GM18519 (cell line): Measurements from ENCODE around the gene URI1.

Experiments used
- ATAC-seq: cut with Tn5 transposase; IDR thresholded peaks from one replicate; pipeline ENCODE4 v1.9.1; 2021; ENCODE audit warnings: mild to moderate bottlenecking, moderate library complexity; ENCODE audit not compliant: unreplicated experiment, low FRiP score

Gene URI1

DNA sequence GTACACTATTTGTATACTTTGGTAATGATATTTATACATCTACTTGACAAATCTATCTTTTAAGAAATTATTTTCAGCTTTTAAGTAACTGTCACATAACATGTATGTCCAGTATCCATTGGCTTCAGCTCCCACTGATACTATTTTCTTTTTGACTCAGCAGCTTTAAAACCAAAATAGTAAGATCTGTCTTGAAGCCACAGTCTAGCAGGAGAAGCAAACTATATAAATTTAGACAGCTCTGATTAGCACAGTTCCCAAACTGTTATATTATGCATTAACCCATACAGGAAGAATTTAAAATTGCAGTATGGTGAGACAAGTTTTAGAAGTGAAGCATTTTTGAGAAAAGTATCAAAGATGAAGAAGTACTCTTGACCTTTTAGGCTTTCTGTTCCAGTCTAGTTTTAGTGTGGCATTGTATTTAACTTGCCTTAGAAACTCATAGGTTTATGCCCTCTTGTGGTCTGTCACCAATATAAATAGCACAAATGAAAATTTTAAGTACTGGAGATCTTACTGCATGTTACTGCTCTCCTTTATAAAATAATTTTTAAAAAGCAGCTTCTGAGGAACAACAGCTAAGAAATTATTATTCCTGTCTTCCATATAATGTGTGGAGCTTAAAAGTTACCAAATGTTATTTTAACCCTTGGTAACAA is 24.7 kb downstream of the URI1 start:
- no peak for ATAC-seq

DNA sequence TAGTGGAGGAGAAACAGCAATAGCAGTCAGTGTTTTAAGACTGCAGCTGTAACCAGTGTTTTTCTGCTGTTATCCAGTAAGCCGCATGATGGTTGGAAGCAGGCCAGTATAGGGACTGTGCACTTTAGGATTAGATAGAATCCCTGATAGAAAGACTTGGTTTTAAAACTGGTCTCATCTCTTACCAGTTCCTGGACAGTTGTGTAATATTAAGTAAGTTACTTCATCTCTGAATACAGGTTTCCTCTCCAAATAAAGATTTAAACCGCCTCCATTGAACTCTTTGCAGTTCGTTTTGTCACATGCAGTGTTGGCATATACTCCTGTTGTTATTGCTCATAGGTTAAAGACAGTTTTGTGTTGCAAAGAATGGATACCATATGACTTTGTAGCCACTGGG is 25.6 kb downstream of the URI1 start:
- no peak for ATAC-seq

- ATAC-seq, result no peak
These were observed 27.9 kb downstream of the URI1 start for GRCh38 chr19:29969891-29970290.

DNA sequence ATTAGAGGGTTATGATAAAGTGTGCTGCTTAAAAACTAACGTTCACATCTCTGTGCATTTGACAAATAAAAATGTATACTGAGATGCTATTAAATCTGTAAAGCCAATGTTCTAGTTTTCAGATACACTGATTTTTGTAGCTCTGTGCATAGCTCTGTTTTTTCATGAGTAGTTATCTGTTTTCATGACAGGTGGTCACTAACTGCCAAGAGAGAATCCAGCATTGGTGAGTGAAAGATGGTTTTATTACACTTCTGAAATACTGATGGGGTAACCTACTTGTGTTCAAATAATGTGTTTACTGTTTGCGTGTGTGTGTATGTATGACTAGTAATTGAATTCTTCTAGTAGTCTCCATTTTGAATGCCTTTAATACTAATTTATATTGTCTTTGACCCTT is 29.0 kb downstream of the URI1 start:
- ATAC-seq, result no peak

- ATAC-seq, result no peak
These were observed 29.6 kb downstream of the URI1 start for GRCh38 chr19:29971648-29972047.

- no peak for ATAC-seq
These were observed 32.7 kb downstream of the URI1 start for GRCh38 chr19:29974701-29975100.

GRCh38 chr19:29976151-29976943 is 34.3 kb downstream of the URI1 start:
- no peak for ATAC-seq

DNA sequence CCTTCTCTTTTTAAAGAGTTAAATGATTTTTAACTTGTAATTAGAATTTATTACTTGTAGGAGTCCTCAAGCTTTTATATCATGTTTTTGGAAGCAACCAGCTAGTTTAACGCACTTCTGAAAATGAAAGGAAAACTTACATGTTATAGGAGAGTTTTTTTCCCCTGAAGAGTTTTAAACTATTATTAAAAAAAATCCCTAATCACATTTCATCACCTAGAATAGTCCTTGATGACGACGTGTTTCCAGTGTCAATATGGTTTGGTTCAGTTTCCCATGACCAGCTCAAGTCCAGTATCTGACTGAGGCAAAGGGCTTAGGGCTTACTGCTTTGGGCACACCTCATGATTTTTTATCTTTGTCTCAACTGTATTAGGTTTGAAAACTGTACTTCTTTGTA is 36.0 kb downstream of the URI1 start:
- ATAC-seq, result no peak

DNA sequence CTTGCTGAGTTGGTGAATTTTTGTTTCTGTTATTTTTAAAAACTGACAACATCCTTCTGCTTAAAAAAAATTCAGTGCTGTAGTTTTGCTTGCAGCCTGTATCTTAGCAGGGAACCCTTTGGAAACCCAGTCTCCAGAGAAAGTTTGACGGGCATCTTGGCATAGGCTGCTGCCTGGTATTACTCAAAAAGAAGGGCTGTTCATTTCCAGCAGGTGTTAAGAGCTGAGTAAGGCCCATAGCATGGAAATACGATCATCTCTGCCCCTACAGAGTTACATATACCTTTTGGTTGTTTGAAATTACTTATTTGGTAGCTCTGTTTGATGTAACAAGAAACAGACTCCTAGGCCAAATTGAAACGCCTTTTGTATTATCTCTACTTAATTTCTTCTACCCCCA is 41.5 kb downstream of the URI1 start:
- no peak for ATAC-seq

DNA sequence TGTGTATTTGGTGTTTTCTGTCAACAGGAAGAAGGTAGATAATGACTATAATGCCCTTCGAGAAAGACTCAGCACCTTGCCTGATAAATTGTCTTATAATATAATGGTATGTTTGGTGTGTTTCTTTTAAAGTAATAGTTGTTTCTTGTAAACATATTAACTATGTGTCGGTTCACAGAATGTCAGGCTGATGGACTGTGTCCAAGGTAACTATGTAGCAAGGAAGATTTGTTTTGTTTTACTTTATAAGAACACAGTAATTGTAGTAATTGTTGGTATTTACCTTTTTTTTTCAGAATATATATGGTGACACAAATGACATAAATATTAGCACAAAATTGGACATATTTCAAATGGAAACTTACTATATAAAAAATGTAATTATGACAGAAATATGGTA is 43.2 kb downstream of the URI1 start:
- no peak for ATAC-seq

- no peak for ATAC-seq
These were observed 46.3 kb downstream of the URI1 start for GRCh38 chr19:29988351-29988750.

DNA sequence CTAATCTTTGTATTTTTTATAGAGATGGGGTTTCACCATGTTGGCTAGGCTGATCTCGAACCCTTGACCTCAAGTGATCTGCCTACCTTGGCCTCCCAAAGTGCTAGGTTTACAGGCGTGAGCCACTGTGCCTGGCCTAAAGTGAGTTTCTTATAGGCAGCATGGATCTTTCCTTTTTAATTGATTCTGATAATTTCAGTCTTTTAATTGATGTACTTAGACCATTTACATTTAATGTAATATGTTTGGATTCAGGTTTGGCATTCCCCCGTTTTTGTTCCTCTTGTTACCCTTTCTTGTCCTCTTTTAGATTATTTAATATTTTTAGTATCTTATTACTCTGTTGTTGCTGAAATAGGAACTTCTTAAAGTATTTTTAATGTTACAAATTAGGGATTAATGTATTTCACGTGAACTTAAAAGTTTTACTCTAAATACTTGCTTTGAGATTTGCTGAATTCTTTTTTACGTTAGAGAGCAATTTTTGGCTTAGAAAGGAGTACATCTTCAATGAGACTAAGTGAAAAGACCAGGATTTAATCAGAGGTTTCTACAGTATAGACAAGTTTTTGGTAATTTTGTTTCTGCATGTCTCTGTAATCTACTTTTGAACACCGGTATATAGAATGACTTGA is 50.3 kb downstream of the URI1 start:
- no peak for ATAC-seq

GRCh38 chr19:29999490-29999889 is 57.5 kb downstream of the URI1 start:
- ATAC-seq, result no peak

- ATAC-seq, result no peak
These were observed 58.8 kb downstream of the URI1 start for GRCh38 chr19:30000862-30001261.

DNA sequence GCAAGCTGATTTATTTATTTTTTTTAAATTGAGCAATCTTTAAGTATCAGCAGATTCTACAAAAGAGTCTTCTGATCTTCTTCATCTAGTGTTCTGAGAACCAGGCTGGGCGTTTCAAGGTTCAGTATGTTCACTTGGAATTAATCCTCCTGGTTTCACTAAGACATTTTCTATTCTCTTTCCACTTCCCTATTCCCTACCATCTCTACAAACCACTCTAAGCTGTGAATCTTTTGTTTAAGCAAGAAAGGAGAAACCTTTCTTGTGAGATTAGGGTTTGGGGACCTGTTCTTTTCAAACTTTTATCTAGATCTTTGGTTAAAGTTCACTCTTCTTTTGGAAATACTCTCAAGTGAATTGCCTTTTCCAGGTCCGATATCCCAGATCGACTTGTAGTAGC is 59.3 kb downstream of the URI1 start:
- ATAC-seq, result no peak

DNA sequence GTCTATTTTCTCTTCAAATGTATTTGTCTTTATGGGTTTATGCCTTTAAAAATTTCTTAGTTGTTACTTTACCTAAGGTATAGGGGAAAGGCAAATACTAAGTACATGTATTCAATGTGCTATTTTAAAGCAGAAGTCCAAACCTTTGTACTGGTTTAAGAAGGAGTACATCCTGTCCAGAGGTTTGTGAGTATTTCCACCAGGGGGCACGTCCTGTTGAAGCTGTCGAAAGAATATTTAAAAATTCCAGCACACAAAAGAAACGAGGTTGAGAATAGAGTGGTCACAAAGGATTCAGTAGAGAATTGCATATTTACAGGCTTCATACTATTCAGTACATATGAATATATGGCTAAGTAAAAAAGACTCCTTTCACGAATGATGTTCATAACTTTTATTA is 59.8 kb downstream of the URI1 start:
- no peak for ATAC-seq

DNA sequence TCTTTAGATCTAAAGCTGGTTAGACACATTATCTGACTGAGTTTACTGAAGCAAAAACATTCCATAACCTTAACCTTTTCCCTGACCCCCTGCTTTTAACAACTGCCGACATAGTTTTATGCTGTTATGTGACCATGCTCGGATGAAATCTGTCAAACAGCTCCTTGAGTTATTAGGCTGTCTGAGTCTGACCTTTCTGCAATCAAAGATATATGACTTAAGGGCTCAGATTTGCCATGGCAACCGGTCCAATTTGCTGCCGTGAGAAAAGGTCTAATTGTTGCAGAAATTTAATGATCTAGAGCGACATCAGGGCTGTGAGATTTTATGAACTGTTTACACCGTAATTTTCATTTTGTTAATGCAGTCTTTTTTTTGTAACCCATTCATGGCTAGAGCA is 61.8 kb downstream of the URI1 start:
- no peak for ATAC-seq

GRCh38 chr19:30004403-30004802 is 62.4 kb downstream of the URI1 start:
- no peak for ATAC-seq

- no peak for ATAC-seq
These were observed 64.2 kb downstream of the URI1 start for GRCh38 chr19:30006207-30006606.

DNA sequence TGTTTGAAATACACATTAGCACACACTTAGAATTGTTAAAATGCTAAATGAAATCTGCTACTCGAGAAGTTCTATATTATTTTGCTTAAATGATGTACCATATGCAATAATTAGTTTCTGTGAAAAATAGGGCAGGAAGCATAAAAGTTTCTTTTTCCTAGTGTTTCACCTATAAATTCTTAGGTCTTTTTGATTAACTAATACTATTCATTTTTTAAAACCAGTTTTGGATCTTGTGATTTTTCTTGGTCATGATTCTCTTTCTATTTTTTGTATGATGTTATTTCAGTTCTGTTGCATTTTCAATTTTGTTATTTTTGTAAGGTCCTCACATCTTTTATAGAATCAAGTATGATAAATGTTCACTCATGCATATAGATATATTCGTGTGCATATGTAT is 66.1 kb downstream of the URI1 start:
- ATAC-seq, result no peak

DNA sequence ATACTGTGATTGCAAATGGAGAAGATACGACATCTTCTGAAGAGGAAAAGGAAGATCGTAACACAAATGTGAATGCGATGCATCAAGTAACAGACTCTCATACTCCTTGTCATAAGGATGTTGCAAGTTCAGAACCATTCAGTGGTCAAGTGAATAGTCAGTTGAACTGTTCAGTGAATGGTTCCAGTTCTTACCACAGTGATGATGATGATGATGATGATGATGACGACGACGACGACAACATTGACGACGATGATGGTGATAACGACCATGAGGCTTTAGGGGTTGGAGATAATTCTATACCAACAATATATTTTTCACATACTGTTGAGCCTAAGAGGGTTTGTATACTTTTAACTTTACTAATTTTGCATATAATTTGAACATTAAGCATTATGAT is 67.0 kb downstream of the URI1 start:
- no peak for ATAC-seq

GRCh38 chr19:30011051-30011578 is 69.1 kb downstream of the URI1 start:
- ATAC-seq, result no peak
